GM13977 (cell line): ENCODE results near the gene DPEP3.
"Not testable (repeated sequence)": the region's sequence is repeated elsewhere in the genome, so short reads cannot be mapped to it uniquely, and the experiment has no call there.

Experiments
- DNase-seq: peaks from one replicate; pipeline ENCODE4 v3.0.0; 2012; ENCODE audit warnings: low spot score
- in situ Hi-C: fragments of 300-500 bp; cut with MboI; formaldehyde crosslinking; loops from one replicate; pipeline ENCODE4 v1.12.0; 2022; ENCODE audit warnings: low sequenced_read_pairs, low pct_unique_long_range_greater_than_20kb, mixed read lengths, inconsistent platforms; ENCODE audit not compliant: unreplicated experiment
- TF ChIP-seq, protein P1 (sequence below): IDR thresholded peaks from 2 replicates; pipeline ENCODE4 v1.5.1; 2012; ENCODE audit warnings: mild to moderate bottlenecking, control low read depth; ENCODE audit not compliant: insufficient read depth; ENCODE audit errors: extremely low read depth, missing control alignments

DPEP3 gene

DNA sequence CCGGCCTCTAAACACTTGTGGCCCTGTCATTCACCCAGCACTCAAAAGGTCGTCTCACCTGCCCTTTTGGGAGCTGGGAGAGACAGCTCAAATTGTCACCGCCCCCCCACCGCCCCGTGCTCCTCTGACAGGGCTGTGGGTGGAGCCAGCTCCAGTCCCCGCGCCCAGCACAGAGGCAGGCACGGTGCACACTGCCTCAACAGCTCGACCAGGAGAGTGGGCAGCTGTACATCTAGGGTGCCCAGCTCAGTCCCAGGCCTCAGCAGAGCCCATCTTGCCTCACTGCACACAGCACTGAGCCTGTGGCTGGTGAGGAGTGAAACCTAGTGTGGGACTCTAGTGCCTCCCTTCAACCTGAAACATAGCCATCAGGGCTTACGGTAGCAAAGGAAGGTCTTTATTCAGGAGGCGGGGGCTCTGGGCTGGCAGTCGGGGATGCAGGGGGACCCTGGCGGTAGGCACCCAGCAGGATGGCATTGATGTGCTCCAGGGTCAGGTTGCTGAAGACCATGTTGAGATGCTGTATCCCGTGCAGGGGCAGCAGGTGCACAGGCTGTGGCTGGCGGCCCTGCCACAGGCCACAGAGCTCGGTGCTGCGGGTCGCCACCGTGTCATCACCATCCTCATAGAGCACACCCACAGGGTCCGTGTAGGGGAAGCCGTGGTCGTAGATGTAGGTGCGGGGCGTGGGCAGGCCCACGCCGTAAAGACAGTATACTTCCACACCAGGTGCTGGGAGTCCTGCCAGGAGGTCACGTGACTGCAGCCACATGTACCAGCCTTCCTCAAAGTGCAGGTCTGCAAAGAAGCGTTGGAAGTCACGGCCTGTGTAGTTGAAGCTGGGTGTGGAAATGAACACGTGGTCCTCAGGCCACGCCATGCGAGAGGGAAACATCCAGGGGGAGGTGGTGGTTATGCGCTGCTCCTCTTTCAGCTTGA is 40.5 kb downstream of the DPEP3 start:
- TF ChIP-seq, protein P1, sequence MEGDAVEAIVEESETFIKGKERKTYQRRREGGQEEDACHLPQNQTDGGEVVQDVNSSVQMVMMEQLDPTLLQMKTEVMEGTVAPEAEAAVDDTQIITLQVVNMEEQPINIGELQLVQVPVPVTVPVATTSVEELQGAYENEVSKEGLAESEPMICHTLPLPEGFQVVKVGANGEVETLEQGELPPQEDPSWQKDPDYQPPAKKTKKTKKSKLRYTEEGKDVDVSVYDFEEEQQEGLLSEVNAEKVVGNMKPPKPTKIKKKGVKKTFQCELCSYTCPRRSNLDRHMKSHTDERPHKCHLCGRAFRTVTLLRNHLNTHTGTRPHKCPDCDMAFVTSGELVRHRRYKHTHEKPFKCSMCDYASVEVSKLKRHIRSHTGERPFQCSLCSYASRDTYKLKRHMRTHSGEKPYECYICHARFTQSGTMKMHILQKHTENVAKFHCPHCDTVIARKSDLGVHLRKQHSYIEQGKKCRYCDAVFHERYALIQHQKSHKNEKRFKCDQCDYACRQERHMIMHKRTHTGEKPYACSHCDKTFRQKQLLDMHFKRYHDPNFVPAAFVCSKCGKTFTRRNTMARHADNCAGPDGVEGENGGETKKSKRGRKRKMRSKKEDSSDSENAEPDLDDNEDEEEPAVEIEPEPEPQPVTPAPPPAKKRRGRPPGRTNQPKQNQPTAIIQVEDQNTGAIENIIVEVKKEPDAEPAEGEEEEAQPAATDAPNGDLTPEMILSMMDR, result no peak
- no peak for DNase-seq
- in situ Hi-C loops, result no loop called here

DNA sequence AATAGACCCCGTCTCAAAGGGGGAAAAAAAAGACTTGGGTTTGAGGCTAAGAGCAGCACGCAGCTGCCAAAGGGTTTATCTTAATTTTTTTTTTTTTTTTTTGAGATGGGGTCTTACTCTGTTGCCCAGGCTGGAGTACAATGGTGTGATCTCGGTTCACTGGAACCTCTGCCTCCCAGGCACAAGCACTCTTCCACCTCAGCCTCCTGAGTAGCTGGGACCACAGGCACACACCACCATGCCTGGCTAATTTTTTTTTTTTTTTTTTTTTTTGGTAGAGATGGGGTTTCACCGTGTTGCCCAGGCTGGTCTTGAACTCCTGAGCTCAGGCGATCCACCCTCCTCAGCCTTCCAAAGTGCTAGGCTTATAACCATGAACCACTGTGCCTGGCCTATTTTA is 42.6 kb downstream of the DPEP3 start:
- in situ Hi-C loops, DNase-seq: not testable (repeated sequence)

DNA sequence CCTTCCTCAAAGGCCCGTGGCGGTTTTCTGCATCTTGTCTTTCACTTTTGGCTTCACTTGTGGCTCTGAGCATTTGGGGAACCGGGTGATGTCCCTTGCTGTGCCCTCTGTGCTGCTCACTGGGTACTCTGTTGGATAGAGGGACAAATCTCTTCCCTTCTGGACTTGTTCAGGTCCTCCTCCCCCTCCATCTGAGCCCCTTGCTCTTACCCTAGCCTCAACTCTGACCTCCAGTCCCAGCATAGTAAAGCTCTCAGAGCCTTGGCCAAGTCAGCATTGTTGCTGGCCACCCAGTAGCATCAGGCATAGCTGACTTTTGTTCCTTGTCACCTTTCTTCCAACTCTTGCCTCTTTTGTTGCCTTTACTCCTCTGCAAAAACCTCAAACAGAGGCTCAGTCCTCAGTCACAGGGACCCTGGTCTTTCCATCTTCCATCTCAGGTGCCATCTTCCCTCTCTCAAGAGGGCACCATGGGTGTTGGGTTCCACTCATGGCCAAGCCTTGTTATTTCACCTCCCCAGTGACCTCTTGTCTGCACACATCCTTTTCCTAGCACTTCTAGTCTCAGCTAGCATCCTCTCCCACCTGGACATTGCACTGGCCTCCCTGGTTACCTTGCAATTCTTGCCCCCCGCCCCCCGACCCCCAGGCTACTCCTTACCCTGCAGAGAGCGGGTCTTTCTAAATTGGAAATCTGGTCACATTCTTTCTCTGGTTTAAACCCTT is 43.3 kb downstream of the DPEP3 start:
- in situ Hi-C loops, result no loop called here
- DNase-seq, result peak; percentile 94
- TF ChIP-seq, protein P1, result no peak

DNA sequence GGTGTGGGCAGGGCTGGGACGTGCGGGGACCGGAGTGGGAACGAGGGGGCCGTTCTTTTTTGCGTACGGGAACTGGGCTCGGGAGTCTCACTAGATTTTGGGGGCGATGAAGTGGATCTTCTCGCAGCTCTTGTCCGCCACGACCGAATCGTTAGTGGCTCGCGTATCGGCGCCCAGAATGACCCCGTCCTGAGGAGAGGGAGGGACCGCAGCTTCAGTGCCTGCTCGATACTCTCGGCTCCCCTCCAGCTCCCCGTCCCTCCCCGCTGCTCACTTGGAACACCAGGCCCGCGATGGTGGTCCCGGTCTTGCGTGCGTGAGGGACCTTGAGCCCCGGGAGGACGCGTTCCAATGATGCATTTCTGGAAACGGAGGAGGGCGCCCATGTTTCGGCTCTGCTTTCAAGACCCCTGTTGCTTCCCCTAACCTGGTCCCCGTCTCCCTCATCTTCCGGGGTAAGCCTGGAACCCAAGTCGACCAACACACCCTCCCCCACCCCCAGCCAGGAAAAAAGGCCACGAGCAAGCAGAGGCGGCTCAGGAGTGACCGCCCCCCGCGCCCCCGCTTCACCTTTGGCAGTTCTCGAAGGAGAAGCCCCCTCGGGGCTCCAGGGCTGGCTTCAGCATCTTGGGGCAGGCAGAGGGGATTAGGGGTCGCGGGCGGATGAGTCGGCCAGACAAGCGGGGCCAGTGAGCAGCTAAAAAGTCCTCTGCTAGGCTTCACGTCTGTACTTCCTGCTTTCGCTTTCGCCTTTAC is 44.0 kb downstream of the DPEP3 start, which contains the start of gene PSMB10:
Gene PSMB10, minus strand, starts transcription at position 727 of the 756 bp plus-strand sequence. Its CDS starts 101 bp downstream, at position 626.
- TF ChIP-seq, protein P1, result no peak
- peak; percentile 64 for DNase-seq
- in situ Hi-C loops, result no loop called here

DNA sequence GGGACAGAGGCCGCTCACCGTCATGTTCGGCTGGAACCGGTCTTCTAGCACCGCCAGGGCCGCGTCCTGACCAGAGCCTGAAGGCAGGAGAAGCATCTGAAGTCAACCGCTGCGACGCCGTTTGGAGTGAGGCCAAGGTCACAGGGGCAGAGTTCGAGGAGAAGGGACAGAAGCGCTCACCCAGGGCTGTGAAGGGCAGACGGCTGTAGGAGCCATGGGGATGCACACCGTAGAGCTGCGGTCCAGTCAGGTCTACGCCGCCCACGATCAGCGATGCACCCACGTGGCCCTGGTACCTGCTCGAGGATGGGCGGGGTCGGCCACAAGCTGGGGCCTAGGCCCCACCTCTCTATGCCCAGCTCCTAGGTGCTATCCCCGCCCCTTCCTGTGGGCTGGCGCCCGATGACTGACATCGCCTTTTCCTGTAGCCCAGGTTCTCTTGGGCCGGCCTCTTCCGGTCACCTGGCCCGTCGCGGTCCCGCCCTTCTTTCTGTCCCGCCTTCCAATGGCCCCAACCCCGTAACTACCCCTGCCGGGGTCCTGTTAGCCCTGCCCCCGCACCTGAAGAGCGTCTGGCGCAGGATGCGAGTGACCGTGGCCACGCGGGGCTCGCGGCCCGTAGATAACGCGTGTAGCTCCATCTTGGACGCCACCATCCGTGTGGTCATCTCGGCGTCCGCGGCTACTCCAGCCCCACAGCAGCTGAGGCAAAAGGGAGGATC is 44.7 kb downstream of the DPEP3 start:
- TF ChIP-seq, protein P1, result no peak
- peak; percentile 99 for DNase-seq
- in situ Hi-C loops, result no loop called here

DNA sequence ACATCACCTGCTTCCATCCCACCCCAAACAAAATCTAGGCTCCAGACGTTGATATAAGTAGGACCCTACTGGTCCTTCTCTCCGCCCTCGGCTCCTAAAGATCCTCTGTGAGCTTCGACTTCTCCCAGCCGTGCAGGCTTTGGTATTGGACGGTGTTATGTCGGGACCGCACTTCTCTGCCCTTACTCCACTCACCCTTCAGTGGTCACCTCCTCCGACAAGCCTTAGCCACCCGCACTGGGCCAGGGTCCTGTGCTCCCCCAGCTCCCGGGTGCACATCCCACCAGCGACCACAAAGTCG is 45.2 kb downstream of the DPEP3 start:
- in situ Hi-C loops, result no loop called here
- TF ChIP-seq, protein P1, result no peak
- no peak for DNase-seq
